Measurements from ENCODE around the gene SNAI3. TPM values are rescaled to one million over a fixed set of nuclear protein-coding genes. Genes with fewer than 3 reads are reported as not detected.

SNAI3 gene
- total and polyA plus RNA-seq, 2 experiments from 2014 or later = 10.3 to 19.4 TPM

DNA sequence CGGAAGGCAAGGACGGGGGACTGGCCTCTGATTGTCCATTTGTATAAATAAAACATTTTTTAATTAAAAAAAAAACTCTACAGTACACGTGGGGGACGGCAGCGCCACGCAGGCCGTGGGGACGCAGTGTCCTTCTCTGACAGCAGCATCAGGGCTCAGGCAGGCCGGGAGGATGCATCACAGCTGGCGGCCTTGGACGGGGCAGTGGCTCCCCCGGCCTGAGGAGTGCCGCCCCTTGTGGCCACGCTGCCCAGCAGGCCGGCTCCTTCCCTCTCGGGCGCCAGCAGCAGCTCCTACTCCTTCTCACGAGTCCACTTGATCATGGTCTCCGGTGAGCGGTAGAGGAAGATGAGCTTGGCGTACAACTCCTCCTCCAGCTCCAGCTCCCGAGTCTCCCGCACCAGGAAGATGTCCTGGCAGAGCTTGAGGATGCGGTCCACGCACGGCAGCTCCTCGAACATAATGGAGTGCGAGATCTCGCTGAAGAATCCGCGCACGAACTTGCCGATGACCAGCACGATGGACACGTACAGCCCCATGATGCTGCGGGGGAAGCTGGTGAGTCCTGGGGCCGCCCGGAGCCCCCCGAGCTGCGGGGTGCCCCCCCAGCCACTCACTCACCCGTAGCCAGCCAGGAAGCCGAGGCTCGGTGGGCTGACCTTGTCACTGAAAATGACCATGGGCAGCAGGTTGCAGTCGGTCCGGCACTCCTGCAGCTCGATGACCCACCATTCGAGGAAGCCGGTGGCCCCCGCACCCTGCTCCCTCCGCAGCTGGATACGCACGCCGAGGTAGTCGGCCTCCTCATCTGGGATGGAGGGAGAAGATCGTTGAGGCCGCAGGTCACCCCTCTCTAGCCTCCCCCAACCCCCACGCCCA lies 29.2 kb upstream of the SNAI3 start:
- H3K4me1 ChIP-seq (ENCODE audit: insufficient read depth) = no peaks in the 10 kb centered on the region
- peaks cover 30% of the 10 kb centered on the region for H3K36me3 Mint-ChIP-seq (ENCODE audit: low read depth)
- ATAC-seq (no peak), DNase-seq (ENCODE audit: low spot score) (no peak)
- no peak overlapping the region for H3K4me2 ChIP-seq
- H3K27me3 ChIP-seq (ENCODE audit: insufficient read depth) = no peaks in the 10 kb centered on the region
- H4K20me1 ChIP-seq (replicated peaks; ENCODE audit: insufficient read depth) = no peaks in the 10 kb centered on the region
- no peaks in the 10 kb centered on the region for H3K79me2 ChIP-seq (replicated peaks; ENCODE audit: insufficient read depth)
- H3K9me3 Mint-ChIP-seq = no peaks in the 10 kb centered on the region
- no peaks in the 10 kb centered on the region for H3F3A ChIP-seq (replicated peaks; ENCODE audit: low read depth)
- no peak overlapping the region for H3K27ac Mint-ChIP-seq
- peaks cover 12% of the 10 kb centered on the region for H3K27me3 Mint-ChIP-seq (ENCODE audit: insufficient read depth, low read depth, poor library complexity)
- no peak overlapping the region for H2AFZ ChIP-seq
- H3K27ac ChIP-seq (ENCODE audit: low read depth) = no peak overlapping the region
- H3K4me3 ChIP-seq = no peak overlapping the region
- peaks cover 7% of the 10 kb centered on the region for H3K4me1 Mint-ChIP-seq
- H3K9me2 ChIP-seq (ENCODE audit: insufficient read depth) = no peaks in the 10 kb centered on the region
- no peaks in the 10 kb centered on the region for H3K36me3 ChIP-seq (ENCODE audit: insufficient read depth)
- H3K4me3 Mint-ChIP-seq = no peak overlapping the region
- TF ChIP-seq, protein P1, sequence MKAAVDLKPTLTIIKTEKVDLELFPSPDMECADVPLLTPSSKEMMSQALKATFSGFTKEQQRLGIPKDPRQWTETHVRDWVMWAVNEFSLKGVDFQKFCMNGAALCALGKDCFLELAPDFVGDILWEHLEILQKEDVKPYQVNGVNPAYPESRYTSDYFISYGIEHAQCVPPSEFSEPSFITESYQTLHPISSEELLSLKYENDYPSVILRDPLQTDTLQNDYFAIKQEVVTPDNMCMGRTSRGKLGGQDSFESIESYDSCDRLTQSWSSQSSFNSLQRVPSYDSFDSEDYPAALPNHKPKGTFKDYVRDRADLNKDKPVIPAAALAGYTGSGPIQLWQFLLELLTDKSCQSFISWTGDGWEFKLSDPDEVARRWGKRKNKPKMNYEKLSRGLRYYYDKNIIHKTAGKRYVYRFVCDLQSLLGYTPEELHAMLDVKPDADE (IDR thresholded peaks at IDR 0.05) = no peak
- TF ChIP-seq EZH2phosphoT487 (IDR thresholded peaks at IDR 0.05; ENCODE audit: unreplicated experiment) = no peak
- no peak for TF ChIP-seq CREB1 (CRISPR knock-in tag; IDR thresholded peaks at IDR 0.05; ENCODE audit: low read depth)
- TF ChIP-seq, protein P2, sequence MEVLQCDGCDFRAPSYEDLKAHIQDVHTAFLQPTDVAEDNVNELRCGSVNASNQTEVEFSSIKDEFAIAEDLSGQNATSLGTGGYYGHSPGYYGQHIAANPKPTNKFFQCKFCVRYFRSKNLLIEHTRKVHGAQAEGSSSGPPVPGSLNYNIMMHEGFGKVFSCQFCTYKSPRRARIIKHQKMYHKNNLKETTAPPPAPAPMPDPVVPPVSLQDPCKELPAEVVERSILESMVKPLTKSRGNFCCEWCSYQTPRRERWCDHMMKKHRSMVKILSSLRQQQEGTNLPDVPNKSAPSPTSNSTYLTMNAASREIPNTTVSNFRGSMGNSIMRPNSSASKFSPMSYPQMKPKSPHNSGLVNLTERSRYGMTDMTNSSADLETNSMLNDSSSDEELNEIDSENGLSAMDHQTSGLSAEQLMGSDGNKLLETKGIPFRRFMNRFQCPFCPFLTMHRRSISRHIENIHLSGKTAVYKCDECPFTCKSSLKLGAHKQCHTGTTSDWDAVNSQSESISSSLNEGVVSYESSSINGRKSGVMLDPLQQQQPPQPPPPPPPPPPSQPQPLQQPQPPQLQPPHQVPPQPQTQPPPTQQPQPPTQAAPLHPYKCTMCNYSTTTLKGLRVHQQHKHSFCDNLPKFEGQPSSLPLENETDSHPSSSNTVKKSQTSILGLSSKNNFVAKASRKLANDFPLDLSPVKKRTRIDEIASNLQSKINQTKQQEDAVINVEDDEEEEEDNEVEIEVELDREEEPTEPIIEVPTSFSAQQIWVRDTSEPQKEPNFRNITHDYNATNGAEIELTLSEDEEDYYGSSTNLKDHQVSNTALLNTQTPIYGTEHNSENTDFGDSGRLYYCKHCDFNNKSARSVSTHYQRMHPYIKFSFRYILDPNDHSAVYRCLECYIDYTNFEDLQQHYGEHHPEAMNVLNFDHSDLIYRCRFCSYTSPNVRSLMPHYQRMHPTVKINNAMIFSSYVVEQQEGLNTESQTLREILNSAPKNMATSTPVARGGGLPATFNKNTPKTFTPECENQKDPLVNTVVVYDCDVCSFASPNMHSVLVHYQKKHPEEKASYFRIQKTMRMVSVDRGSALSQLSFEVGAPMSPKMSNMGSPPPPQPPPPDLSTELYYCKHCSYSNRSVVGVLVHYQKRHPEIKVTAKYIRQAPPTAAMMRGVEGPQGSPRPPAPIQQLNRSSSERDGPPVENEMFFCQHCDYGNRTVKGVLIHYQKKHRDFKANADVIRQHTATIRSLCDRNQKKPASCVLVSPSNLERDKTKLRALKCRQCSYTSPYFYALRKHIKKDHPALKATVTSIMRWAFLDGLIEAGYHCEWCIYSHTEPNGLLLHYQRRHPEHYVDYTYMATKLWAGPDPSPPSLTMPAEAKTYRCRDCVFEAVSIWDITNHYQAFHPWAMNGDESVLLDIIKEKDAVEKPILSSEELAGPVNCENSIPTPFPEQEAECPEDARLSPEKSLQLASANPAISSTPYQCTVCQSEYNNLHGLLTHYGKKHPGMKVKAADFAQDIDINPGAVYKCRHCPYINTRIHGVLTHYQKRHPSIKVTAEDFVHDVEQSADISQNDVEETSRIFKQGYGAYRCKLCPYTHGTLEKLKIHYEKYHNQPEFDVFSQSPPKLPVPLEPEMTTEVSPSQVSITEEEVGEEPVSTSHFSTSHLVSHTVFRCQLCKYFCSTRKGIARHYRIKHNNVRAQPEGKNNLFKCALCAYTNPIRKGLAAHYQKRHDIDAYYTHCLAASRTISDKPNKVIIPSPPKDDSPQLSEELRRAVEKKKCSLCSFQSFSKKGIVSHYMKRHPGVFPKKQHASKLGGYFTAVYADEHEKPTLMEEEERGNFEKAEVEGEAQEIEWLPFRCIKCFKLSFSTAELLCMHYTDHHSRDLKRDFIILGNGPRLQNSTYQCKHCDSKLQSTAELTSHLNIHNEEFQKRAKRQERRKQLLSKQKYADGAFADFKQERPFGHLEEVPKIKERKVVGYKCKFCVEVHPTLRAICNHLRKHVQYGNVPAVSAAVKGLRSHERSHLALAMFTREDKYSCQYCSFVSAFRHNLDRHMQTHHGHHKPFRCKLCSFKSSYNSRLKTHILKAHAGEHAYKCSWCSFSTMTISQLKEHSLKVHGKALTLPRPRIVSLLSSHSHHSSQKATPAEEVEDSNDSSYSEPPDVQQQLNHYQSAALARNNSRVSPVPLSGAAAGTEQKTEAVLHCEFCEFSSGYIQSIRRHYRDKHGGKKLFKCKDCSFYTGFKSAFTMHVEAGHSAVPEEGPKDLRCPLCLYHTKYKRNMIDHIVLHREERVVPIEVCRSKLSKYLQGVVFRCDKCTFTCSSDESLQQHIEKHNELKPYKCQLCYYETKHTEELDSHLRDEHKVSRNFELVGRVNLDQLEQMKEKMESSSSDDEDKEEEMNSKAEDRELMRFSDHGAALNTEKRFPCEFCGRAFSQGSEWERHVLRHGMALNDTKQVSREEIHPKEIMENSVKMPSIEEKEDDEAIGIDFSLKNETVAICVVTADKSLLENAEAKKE (CRISPR knock-in tag; IDR thresholded peaks at IDR 0.05) = no peak
- TF ChIP-seq POLR2AphosphoS5 (IDR thresholded peaks at IDR 0.05; ENCODE audit: low read depth) = no peak
- TF ChIP-seq EZH2 (IDR thresholded peaks at IDR 0.05; ENCODE audit: low read depth, unreplicated experiment) = no peak
- no peak for TF ChIP-seq STAT1 (IDR thresholded peaks at IDR 0.05; ENCODE audit: unreplicated experiment)
- TF ChIP-seq, protein P3, sequence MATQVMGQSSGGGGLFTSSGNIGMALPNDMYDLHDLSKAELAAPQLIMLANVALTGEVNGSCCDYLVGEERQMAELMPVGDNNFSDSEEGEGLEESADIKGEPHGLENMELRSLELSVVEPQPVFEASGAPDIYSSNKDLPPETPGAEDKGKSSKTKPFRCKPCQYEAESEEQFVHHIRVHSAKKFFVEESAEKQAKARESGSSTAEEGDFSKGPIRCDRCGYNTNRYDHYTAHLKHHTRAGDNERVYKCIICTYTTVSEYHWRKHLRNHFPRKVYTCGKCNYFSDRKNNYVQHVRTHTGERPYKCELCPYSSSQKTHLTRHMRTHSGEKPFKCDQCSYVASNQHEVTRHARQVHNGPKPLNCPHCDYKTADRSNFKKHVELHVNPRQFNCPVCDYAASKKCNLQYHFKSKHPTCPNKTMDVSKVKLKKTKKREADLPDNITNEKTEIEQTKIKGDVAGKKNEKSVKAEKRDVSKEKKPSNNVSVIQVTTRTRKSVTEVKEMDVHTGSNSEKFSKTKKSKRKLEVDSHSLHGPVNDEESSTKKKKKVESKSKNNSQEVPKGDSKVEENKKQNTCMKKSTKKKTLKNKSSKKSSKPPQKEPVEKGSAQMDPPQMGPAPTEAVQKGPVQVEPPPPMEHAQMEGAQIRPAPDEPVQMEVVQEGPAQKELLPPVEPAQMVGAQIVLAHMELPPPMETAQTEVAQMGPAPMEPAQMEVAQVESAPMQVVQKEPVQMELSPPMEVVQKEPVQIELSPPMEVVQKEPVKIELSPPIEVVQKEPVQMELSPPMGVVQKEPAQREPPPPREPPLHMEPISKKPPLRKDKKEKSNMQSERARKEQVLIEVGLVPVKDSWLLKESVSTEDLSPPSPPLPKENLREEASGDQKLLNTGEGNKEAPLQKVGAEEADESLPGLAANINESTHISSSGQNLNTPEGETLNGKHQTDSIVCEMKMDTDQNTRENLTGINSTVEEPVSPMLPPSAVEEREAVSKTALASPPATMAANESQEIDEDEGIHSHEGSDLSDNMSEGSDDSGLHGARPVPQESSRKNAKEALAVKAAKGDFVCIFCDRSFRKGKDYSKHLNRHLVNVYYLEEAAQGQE (IDR thresholded peaks at IDR 0.05; ENCODE audit: unreplicated experiment) = no peak
- TF ChIP-seq NANOG (IDR thresholded peaks at IDR 0.05; ENCODE audit: borderline replicate concordance) = no peak
- TF ChIP-seq ZNF331 (CRISPR knock-in tag; IDR thresholded peaks at IDR 0.05; ENCODE audit: low read depth) = no peak
- TF ChIP-seq ZNF114 (CRISPR knock-in tag; IDR thresholded peaks at IDR 0.05) = no peak
- TF ChIP-seq, protein P4, sequence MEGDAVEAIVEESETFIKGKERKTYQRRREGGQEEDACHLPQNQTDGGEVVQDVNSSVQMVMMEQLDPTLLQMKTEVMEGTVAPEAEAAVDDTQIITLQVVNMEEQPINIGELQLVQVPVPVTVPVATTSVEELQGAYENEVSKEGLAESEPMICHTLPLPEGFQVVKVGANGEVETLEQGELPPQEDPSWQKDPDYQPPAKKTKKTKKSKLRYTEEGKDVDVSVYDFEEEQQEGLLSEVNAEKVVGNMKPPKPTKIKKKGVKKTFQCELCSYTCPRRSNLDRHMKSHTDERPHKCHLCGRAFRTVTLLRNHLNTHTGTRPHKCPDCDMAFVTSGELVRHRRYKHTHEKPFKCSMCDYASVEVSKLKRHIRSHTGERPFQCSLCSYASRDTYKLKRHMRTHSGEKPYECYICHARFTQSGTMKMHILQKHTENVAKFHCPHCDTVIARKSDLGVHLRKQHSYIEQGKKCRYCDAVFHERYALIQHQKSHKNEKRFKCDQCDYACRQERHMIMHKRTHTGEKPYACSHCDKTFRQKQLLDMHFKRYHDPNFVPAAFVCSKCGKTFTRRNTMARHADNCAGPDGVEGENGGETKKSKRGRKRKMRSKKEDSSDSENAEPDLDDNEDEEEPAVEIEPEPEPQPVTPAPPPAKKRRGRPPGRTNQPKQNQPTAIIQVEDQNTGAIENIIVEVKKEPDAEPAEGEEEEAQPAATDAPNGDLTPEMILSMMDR (conservative IDR thresholded peaks at IDR 0.05; ENCODE audit: low read depth in 2 of 2) = no peak
- TF ChIP-seq JUNB (IDR thresholded peaks at IDR 0.05; ENCODE audit: unreplicated experiment) = no peak

Data from GM23338 (cell line).